ENCODE data around the gene ZNF581.

The ZNF581 gene

GRCh38 chr19:55648585-55649267 is 5.3 kb downstream of the ZNF581 start:
- no peak for DNase-seq (ENCODE audit: low read depth)

DNA sequence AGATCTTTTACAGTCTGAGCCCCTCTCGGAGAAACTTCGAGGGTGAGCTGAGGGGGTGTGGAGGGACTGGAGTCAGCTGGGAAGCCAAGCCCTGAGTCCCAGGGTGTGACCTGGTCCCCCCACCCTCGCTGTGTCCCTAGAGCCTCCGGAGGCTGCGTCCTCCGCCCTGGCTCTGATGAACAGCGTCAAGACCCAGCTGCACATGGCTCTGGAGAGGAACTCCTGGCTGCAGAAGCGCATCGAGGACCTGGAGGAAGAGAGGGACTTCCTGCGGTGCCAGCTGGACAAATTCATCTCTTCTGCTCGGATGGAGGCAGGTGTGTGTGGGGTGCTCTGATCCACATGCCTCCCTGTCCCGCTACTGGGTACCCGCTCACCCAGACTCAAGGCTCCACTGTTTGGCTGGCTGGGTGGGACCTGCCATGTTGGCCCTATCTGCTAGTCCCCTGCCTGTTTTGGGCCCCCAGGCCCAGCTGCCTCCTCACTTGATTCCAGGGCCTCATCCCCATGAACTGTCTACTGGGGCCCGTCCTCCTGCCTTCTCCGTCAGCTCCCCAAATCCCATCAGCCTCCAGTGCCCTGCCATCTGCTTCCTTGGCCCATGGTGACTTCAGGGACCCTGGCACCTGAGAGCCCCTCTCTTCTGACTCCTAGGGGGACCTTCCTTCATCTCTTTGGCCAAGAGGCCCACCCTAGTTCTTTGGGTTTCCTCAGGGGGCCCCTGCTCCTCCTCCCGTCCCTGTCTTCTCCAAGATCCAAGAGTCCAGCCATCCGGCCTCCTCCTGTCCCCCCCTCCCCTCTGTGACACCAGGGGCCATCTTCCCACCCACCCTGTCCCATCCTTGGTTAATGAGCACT is 6.0 kb downstream of the ZNF581 start:
- no peak for DNase-seq (ENCODE audit: low read depth)

- no peak for DNase-seq (ENCODE audit: low read depth)
Observed at GRCh38 chr19:55650126-55650557, 6.7 kb downstream of the ZNF581 start.

- no peak for DNase-seq (ENCODE audit: low read depth)
Observed at GRCh38 chr19:55650602-55651230, 7.3 kb downstream of the ZNF581 start.

GRCh38 chr19:55651236-55651635 is 7.8 kb downstream of the ZNF581 start:
- no peak for DNase-seq (ENCODE audit: low read depth)

GRCh38 chr19:55652311-55653128 is 9.1 kb downstream of the ZNF581 start:
- DNase-seq (ENCODE audit: low read depth) = no peak

DNA sequence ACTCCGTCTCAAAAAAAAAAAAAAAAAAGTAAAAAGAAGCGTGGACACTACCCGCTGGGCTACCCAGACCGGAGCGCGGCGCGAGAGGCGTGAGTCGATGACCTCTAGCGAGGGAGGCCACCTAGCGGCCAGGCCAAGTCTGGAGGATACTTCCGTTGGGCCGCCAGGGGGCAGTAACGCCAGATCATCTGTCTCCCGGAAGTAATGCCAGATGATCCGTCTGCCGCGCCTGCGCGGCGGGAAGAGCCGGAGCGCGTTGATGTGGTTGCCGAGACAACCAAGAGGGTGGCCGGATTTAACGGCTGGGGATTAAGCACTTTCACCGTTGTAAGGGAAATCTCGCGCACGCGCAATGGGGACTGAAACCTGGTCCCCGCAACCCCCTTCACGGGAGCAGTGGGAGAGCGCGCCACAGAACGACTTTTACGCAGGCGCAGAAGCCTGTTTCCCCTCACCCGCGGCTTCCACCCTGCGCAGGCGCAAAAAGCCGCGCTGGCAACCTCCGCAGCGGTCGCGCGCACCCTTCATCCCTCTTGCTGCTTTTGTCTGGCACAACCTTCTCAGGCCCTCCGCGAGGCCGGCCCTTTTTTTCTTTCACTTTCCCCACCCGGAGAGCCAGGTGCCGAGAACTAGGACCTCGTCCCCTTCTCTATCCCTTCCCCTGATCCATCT is 10.3 kb downstream of the ZNF581 start:
- peak; percentile 98 for DNase-seq (ENCODE audit: low read depth)

DNA sequence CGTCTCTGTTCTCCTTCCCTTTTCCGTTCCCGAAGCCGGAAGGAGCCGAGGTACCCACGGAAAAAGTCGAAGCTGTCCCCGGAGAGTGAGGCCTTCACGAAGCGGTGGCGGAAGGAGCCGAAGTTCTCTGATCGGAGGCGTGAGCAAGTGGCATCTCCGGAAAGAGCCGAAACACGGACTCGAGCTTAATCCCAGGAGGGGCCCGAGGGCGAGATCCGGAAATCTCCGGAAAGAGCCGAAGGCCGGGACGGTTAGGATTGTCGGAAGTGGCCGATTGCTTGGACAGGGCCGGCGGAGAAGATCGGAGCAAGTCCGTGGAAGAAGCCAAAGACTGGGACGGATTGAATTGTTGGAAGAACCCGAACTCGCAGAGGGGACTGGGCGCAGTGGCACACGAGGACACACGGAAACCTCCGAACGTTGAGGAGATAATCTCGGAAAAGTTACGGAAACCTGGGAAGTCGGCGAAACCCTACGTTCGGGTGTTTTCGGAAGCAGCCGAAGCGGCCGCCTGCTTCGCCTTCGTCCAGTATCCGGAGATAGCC is 10.9 kb downstream of the ZNF581 start:
- DNase-seq (ENCODE audit: low read depth) = peak; percentile 99

- peak; percentile 93 for DNase-seq (ENCODE audit: low read depth)
Observed at GRCh38 chr19:55654868-55655647, 11.6 kb downstream of the ZNF581 start, which contains the start of gene U2AF2. U2AF2 (plus strand) TSS chr19:55655035; CDS start chr19:55655105, 70 bp downstream.

DNA sequence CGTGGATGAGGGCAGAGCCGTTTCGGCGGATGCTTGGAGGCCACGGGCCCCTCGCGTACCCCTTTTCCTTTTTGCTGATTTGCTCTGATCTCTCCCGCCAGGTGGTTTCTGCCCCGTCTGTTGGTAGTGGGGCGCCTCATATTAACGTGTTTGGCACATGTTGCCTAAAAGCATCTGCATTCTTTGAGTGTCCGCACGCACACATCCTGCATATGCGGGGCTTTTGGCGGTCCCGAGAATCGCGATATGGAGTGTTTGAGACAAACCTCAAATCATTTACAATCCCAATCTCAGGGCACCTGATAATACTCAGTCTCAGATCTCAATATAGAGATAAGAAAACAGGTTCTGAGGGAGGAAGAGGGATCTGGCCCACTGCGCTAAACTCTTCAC is 12.2 kb downstream of the ZNF581 start:
- no peak for DNase-seq (ENCODE audit: low read depth)

- DNase-seq (ENCODE audit: low read depth) = no peak
Observed at GRCh38 chr19:55656552-55656951, 13.1 kb downstream of the ZNF581 start.

- DNase-seq (ENCODE audit: low read depth) = no peak
Observed at GRCh38 chr19:55656988-55657747, 13.7 kb downstream of the ZNF581 start.

- DNase-seq (ENCODE audit: low read depth) = no peak
Observed at GRCh38 chr19:55658846-55659459, 15.5 kb downstream of the ZNF581 start.

GRCh38 chr19:55659822-55660221 is 16.4 kb downstream of the ZNF581 start:
- DNase-seq (ENCODE audit: low read depth) = no peak

GRCh38 chr19:55660404-55660803 is 17.0 kb downstream of the ZNF581 start:
- no peak for DNase-seq (ENCODE audit: low read depth)

GRCh38 chr19:55660991-55661390 is 17.5 kb downstream of the ZNF581 start:
- DNase-seq (ENCODE audit: low read depth) = no peak

- DNase-seq (ENCODE audit: low read depth) = no peak
Observed at GRCh38 chr19:55661826-55662225, 18.4 kb downstream of the ZNF581 start.

- DNase-seq (ENCODE audit: low read depth) = no peak
Observed at GRCh38 chr19:55663846-55664536, 20.5 kb downstream of the ZNF581 start.

All from stimulated activated CD8-positive, alpha-beta memory T cell treated with anti-CD3 and anti-CD28 coated beads, Interleukin-4, amount 100 ng/mL, for 24 hours (primary cell).